Heart right ventricle (tissue), 16 donors: ENCODE data around the gene ZBP1. TPM values are rescaled to one million over a fixed set of nuclear protein-coding genes. Genes with fewer than 3 reads are reported as not detected.

ENCODE experiments used
- ATAC-seq, 8 donors: fragments of 200-7000 bp; cut with Tn5 transposase; one replicate each; pipeline ENCODE4 v1.9.1; 2020; ENCODE audit warnings: mild to moderate bottlenecking in 8 of 8, moderate library complexity in 8 of 8, moderate number of reproducible peaks in 1 of 8
- DNase-seq, 2 donors: peaks; one replicate each; pipeline ENCODE4 v3.0.0-alpha.2; 2020
- H3K27ac ChIP-seq, 10 donors: fragments of 200-600 bp; sonication (generic) in 2 of 10; one replicate each; pipeline versions ENCODE4 v1.5.0 to v1.8.0; 2020 to 2022; ENCODE audit warnings: mild to moderate bottlenecking in 3 of 10
- H3K27me3 ChIP-seq, 7 donors: fragments of 200-600 bp; one replicate each; pipeline ENCODE4 v1.8.0; 2021 to 2022; ENCODE audit warnings: mild to moderate bottlenecking in 2 of 7
- H3K36me3 ChIP-seq, 9 donors: fragments of 200-600 bp; sonication (generic) in 1 of 9; one replicate each; pipeline versions ENCODE4 v1.5.0 to v1.8.0; 2020 to 2022; ENCODE audit warnings: mild to moderate bottlenecking in 2 of 9
- H3K4me1 ChIP-seq, 9 donors: fragments of 200-600 bp; sonication (generic) in 1 of 9; one replicate each; pipeline versions ENCODE4 v1.5.0 to v1.8.0; 2020 to 2022; ENCODE audit warnings: mild to moderate bottlenecking in 4 of 9
- H3K4me3 ChIP-seq, 10 donors: fragments of 200-600 bp; sonication (generic) in 2 of 10; one replicate each; pipeline versions ENCODE4 v1.5.0 to v1.8.0; 2020 to 2022; ENCODE audit warnings: mild to moderate bottlenecking in 7 of 10, moderate library complexity in 2 of 10
- H3K9me3 ChIP-seq, 11 donors: fragments of 200-600 bp in 10 of 11; sonication (generic) in 2 of 11; one replicate each; pipeline versions ENCODE4 v1.5.0 to v1.8.0; 2013 to 2022; ENCODE audit warnings: mild to moderate bottlenecking in 2 of 11, control low read depth in 1 of 11, moderate library complexity in 1 of 11
- CTCF ChIP-seq, 9 donors: fragments of 200-600 bp; sonication (generic) in 2 of 9; IDR thresholded peaks; one replicate each; pipeline versions ENCODE4 v1.5.0 to v1.8.0; 2021 to 2022; ENCODE audit warnings: antibody characterized with exemption in 9 of 9, mild to moderate bottlenecking in 5 of 9, moderate library complexity in 1 of 9
- WGBS, 2 donors: extraction: QIAGEN DNeasy Blood & Tissue Kit; methylation state at CpG; one replicate each; pipeline ENCODE4 v1.1.7; 2013; ENCODE audit warnings: inconsistent platforms in 1 of 2; 5-methylcytosine and 5-hydroxymethylcytosine counted together
- intact Hi-C, 10 donors: fragments of 100-400 bp; cut with DNase I; formaldehyde crosslinking; loops; one replicate each; pipeline versions ENCODE4 v1.11.1 to v1.14.2; 2022
- polyA plus RNA-seq, 2 donors: library from polyadenylated mRNA; stranded (reverse); fragments of 200-250 nt; gene quantifications; one replicate each; pipeline ENCODE4 v1.2.3, GENCODE V29; 2013
- total RNA-seq, 10 donors: library from RNA; stranded (reverse); fragmentation: NEBNext Ultra II Directional in 3 of 10; extraction: Animal tissue kit (Norgen Biotek cat#: 25700) in 3 of 10; gene quantifications; one replicate each; pipeline versions ENCODE4 v1.2.1 to v1.2.4, GENCODE V29; 2021 to 2023
- donor health status: Arrhythmogenic right ventricular cardiomyopathy.
- donor health status: ischemic (EF 13 %, LVEDD 7.1; RV severe dilation, severe dysfunction).
- donor health status: healthy with polysubstance abuse.
- donor health status: DM: no; HTN: yes; CAD: no.
- donor health status: DM: no; HTN: no; CAD: no.
- donor health status: ischemic (EF 25% LVEDD 6.9; RV normal size, moderate dysfunction).
- donor health status: ischemic (EF 25% LVEDD 5.7; RV mildly dilated, moderate dysfunction).
- donor health status: healthy.
- donor health status: DM: yes; HTN: yes; CAD: no.
- donor health status: Ischemic cardiomyopathy.
- donor health status: ischemic (EF 35%, LVEDD 5.7; RV mildly dilated, moderate dysfunction).
- donor health status: nonischemic (EF 11% LVEDD 7.7; RV severe dilation, severe dysfunction).
- donor health status: DM: yes; HTN: yes; CAD: no.
- donor health status: PGD.
- donor health status: ischemic (EF 29% LVEDD 5.4; RV normal size, mild dysfunction).
- donor health status: nonischemic (EF 23%, LVEDD 6.1; RV moderate dilation, normal function).

The ZBP1 gene
- total and polyA plus RNA-seq, 12 donors: 0.13 to 1.2 (median 0.31) TPM; not detected in 2

- ATAC-seq (no peak), DNase-seq (no peak)
- Histone ChIP-seq H3K4me1 (no peaks in the 10 kb centered on the region), H3K4me3 (no peak overlapping the region), H3K36me3 (peaks cover 0 to 18% (median 0%) of the 10 kb centered on the region in 9 donors), H3K27me3 (peaks cover 0 to 32% (median 10%) of the 10 kb centered on the region in 7 donors), H3K27ac (no peak overlapping the region), H3K9me3 (no peaks in the 10 kb centered on the region)
- intact Hi-C loops: loop anchor here in 1 of 10 donors (10.0 kb wide), 1 partner anchor 575 kb away; no protein-coding TSS in a partner anchor
- 85 to 87% methylated on average over 8 of the region's 8 CpGs for WGBS, 2 donors
- TF ChIP-seq CTCF (IDR thresholded peaks at IDR 0.05): no peak
Measured at GRCh38 chr20:57609842-57610167, 10.4 kb downstream of the ZBP1 start.

GRCh38 chr20:57609086-57609841, 11.0 kb downstream of the ZBP1 start:
- peak in 1 of 8 donors; percentile 31 for ATAC-seq
- H3K27me3 ChIP-seq: peaks cover 0 to 32% (median 10%) of the 10 kb centered on the region in 7 donors
- WGBS, 2 donors: 78 to 79% methylated on average over 16 of the region's 16 CpGs

GRCh38 chr20:57608516-57608915, 11.7 kb downstream of the ZBP1 start:
- peaks cover 0 to 18% (median 0%) of the 10 kb centered on the region in 9 donors for H3K36me3 ChIP-seq
- DNase-seq (no peak), ATAC-seq (no peak)
- no peaks in the 10 kb centered on the region for H3K4me1 ChIP-seq
- no peak for TF ChIP-seq CTCF (IDR thresholded peaks at IDR 0.05)
- peaks cover 0 to 32% (median 10%) of the 10 kb centered on the region in 7 donors for H3K27me3 ChIP-seq
- intact Hi-C loops: no loop called here
- no peaks in the 10 kb centered on the region for H3K9me3 ChIP-seq
- H3K4me3 ChIP-seq: no peak overlapping the region
- H3K27ac ChIP-seq: no peak overlapping the region
- WGBS, 2 donors: 72 to 88% methylated on average over 7 of the region's 7 CpGs

More at GRCh38 chr20:57609086-57609841, 11.0 kb downstream of the ZBP1 start:
- Histone ChIP-seq H3K4me3 (no peak overlapping the region), H3K9me3 (no peaks in the 10 kb centered on the region), H3K36me3 (peaks cover 0 to 18% (median 0%) of the 10 kb centered on the region in 9 donors), H3K4me1 (no peaks in the 10 kb centered on the region), H3K27ac (no peak overlapping the region)
- intact Hi-C loops: no loop called here
- TF ChIP-seq CTCF (IDR thresholded peaks at IDR 0.05): no peak
- DNase-seq: no peak

- no peak overlapping the region for H3K4me3 ChIP-seq
- H3K27ac ChIP-seq: no peak overlapping the region
- H3K9me3 ChIP-seq: no peaks in the 10 kb centered on the region
- H3K27me3 ChIP-seq: peaks cover 0 to 33% (median 10%) of the 10 kb centered on the region in 7 donors
- ATAC-seq (no peak), DNase-seq (no peak)
- no peak for TF ChIP-seq CTCF (IDR thresholded peaks at IDR 0.05)
- peaks cover 0 to 6% (median 0%) of the 10 kb centered on the region in 9 donors for H3K36me3 ChIP-seq
- no peaks in the 10 kb centered on the region for H3K4me1 ChIP-seq
- intact Hi-C loops: no loop called here
- WGBS, 2 donors: 82 to 84% methylated on average over 5 of the region's 5 CpGs
Measured at GRCh38 chr20:57605878-57606277, 14.3 kb downstream of the ZBP1 start.
